Retinal pigment epithelial cell (primary cell): ENCODE measurements around the gene SYCE1.

Source experiments
- DNase-seq: peaks from one replicate; pipeline ENCODE4 v3.0.0-alpha.2; 2010; ENCODE audit warnings: low read depth
- H3K4me3 ChIP-seq: 2 replicates; pipeline ENCODE4 v1.5.1; 2011; ENCODE audit warnings: mild to moderate bottlenecking, low read length, control low read depth, moderate library complexity
- TF ChIP-seq, protein P1 (sequence below): conservative IDR thresholded peaks from 2 replicates; pipeline ENCODE4 v1.5.1; 2011; ENCODE audit warnings: low read depth, low read length, control low read depth, inconsistent platforms

SYCE1 gene

DNA sequence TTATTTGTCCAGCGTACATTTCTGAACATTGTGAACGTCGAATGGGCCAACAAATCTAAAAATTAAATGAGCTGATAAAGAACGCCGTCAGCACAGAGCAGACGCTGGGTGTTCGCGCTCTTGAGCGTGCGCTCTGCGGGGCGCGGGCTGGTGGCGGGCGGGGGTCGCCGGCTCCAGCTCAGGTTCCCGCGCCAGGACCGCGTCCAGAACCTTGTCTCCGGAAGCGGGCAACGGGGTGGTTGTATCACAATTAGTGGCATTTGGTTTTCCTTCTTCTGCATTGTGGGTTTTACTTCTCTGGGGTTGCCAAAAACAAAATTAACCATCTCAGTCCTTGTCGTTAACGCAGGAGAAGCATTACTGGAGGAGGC, 35.8 kb downstream of the SYCE1 start:
- TF ChIP-seq, protein P1, sequence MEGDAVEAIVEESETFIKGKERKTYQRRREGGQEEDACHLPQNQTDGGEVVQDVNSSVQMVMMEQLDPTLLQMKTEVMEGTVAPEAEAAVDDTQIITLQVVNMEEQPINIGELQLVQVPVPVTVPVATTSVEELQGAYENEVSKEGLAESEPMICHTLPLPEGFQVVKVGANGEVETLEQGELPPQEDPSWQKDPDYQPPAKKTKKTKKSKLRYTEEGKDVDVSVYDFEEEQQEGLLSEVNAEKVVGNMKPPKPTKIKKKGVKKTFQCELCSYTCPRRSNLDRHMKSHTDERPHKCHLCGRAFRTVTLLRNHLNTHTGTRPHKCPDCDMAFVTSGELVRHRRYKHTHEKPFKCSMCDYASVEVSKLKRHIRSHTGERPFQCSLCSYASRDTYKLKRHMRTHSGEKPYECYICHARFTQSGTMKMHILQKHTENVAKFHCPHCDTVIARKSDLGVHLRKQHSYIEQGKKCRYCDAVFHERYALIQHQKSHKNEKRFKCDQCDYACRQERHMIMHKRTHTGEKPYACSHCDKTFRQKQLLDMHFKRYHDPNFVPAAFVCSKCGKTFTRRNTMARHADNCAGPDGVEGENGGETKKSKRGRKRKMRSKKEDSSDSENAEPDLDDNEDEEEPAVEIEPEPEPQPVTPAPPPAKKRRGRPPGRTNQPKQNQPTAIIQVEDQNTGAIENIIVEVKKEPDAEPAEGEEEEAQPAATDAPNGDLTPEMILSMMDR, result no peak
- no peak overlapping the region for H3K4me3 ChIP-seq
- DNase-seq, result no peak

DNA sequence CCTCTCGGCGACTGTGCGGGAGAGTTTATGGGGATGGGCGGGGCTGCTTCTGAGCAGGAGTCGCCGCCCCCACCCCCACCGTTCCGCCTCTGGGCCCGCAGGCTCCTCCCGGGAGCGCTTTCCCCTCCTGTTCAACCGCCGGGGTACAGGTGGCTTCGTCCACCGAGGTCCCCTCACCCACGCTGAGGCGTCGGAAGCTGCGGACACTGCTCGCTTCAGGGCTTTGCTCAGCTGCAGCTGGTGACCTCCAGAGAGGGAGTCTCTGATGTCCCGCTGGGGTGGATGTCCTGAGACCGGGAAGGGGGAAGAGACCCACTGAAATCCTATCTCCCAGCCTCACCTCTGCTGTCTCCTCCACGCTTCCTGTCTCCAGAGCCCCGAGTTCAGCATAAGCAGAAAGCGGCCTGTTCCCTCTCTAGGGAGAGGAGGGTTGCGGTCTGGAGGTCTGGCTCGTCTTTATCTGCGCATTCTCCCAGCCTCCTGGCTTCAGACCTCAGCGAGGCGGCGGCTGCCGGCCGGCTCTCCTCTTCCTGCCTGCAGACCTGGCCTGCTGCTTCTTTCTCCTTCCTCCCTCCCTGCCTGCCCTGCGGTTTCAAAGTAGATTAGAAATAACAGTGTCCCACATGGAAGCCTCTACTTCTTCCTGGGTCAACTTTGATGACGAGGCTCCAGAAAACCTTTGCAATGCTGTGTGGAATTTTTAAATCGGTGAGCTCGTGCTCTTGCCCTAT, 36.4 kb downstream of the SYCE1 start:
- no peak overlapping the region for H3K4me3 ChIP-seq
- TF ChIP-seq, protein P1, result no peak
- no peak for DNase-seq

DNA sequence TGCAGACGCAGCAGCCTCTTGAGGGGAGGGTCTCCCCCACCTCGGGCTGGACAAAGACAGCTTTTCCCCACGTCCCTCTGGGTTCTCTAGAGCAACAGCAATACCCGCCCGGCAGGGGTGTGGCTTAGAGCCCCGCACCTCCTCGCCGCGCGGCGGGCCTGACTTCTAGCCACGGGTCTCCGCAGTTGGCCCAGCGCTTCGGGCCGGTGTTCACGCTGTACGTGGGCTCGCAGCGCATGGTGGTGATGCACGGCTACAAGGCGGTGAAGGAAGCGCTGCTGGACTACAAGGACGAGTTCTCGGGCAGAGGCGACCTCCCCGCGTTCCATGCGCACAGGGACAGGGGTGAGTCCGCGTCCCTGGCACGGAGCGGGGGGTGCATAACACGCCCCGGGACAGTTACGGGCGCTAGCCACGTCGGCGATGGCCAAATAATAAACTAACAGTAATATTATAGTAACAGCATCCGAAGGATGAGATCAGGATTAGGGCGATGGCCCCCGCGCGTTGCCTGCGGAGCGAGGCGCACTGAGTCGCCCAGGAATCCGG, 37.0 kb downstream of the SYCE1 start:
- TF ChIP-seq, protein P1, result no peak
- H3K4me3 ChIP-seq, result no peak overlapping the region
- no peak for DNase-seq

DNA sequence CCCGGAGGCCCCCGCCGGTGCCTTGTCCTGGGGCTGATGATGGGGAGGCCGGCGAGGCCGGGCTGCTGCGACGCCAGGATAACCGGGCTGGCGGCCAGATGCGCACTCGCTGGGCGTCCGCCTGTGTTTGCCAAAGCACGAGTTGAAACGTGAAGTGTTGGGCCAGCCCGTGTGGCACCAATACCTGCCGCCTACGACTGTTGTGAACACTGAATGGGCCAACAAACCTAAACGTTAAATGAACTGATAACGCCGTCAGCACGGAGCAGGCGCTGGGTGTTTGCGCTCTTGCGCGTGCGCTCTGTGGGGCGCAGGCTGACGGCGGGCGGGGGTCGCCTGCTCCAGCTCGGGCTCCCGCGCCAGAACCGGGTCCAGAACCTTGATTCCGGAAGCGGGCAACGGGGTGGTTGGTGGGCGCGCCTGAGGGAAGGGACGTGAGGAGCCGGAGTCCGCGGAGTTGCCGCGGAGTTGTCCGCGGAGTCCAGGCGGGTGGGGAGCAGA, 37.6 kb downstream of the SYCE1 start:
- no peak overlapping the region for H3K4me3 ChIP-seq
- TF ChIP-seq, protein P1, result no peak
- no peak for DNase-seq

DNA sequence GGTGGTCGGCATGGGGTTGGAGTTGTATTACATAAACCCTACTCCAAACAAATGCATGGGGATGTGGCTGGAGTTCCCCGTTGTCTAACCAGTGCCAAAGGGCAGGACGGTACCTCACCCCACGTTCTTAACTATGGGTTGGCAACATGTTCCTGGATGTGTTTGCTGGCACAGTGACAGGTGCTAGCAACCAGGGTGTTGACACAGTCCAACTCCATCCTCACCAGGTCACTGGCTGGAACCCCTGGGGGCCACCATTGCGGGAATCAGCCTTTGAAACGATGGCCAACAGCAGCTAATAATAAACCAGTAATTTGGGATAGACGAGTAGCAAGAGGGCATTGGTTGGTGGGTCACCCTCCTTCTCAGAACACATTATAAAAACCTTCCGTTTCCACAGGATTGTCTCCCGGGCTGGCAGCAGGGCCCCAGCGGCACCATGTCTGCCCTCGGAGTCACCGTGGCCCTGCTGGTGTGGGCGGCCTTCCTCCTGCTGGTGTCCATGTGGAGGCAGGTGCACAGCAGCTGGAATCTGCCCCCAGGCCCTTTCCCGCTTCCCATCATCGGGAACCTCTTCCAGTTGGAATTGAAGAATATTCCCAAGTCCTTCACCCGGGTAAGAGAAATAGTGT, 38.3 kb downstream of the SYCE1 start, which contains the start of gene CYP2E1:
TSS of gene CYP2E1 (plus strand) at position 407 of the 632 bp plus-strand sequence. CDS start at position 440, 33 bp downstream.
- TF ChIP-seq, protein P1, result no peak
- H3K4me3 ChIP-seq, result no peak within 1 kb of the TSS
- DNase-seq, result no peak

DNA sequence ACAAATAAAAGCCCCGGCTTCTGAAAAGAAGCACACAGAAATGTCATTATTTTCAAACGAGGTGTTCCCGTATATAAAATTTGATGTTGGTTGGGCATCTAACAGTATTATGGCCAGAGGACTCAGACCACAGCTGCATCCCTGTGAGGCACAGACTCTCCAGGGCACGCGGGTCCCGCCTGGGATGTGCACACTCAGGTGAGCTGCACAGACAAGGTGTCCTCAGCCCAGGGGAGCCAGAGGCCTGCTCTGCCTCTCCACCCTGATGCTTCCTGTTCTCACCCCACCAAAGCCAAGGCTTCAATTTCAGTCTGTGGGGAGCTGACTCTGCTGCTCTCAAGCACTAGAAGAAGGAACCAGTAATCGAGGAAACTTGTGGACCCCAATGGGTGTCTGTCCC, 39.9 kb downstream of the SYCE1 start:
- no peak overlapping the region for H3K4me3 ChIP-seq
- no peak for DNase-seq
- TF ChIP-seq, protein P1, result no peak
